Measurements from ENCODE around the gene SLC22A16.

DNA sequence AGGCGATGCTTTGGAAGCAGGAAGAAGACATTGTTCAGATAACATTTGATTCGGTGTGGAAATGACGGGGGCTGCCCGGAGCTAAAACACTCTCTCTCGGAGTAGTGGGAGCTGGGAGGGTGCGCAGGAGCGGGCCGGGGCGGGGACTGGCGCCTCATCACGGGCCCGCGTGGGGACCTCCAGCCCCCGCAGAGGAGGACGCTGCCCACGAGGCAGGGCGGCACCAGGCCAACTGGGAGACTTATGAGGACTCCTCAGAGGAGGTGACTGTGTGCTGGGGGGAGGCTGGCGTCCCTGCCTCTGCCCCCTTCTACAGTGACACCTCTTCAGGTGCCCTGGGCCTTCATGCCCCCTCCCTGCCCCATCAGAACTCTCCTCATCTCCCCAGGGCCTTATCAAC lies 76.2 kb downstream of the SLC22A16 start:
- TF ChIP-seq, protein P1, sequence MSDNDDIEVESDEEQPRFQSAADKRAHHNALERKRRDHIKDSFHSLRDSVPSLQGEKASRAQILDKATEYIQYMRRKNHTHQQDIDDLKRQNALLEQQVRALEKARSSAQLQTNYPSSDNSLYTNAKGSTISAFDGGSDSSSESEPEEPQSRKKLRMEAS (CRISPR knock-in tag; IDR thresholded peaks at IDR 0.05) = no peak
- TF ChIP-seq, protein P2, sequence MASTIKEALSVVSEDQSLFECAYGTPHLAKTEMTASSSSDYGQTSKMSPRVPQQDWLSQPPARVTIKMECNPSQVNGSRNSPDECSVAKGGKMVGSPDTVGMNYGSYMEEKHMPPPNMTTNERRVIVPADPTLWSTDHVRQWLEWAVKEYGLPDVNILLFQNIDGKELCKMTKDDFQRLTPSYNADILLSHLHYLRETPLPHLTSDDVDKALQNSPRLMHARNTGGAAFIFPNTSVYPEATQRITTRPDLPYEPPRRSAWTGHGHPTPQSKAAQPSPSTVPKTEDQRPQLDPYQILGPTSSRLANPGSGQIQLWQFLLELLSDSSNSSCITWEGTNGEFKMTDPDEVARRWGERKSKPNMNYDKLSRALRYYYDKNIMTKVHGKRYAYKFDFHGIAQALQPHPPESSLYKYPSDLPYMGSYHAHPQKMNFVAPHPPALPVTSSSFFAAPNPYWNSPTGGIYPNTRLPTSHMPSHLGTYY (CRISPR knock-in tag; IDR thresholded peaks at IDR 0.05) = no peak
- TF ChIP-seq, protein P3, sequence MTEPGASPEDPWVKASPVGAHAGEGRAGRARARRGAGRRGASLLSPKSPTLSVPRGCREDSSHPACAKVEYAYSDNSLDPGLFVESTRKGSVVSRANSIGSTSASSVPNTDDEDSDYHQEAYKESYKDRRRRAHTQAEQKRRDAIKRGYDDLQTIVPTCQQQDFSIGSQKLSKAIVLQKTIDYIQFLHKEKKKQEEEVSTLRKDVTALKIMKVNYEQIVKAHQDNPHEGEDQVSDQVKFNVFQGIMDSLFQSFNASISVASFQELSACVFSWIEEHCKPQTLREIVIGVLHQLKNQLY (CRISPR knock-in tag; IDR thresholded peaks at IDR 0.05) = no peak
- TF ChIP-seq, protein P4, sequence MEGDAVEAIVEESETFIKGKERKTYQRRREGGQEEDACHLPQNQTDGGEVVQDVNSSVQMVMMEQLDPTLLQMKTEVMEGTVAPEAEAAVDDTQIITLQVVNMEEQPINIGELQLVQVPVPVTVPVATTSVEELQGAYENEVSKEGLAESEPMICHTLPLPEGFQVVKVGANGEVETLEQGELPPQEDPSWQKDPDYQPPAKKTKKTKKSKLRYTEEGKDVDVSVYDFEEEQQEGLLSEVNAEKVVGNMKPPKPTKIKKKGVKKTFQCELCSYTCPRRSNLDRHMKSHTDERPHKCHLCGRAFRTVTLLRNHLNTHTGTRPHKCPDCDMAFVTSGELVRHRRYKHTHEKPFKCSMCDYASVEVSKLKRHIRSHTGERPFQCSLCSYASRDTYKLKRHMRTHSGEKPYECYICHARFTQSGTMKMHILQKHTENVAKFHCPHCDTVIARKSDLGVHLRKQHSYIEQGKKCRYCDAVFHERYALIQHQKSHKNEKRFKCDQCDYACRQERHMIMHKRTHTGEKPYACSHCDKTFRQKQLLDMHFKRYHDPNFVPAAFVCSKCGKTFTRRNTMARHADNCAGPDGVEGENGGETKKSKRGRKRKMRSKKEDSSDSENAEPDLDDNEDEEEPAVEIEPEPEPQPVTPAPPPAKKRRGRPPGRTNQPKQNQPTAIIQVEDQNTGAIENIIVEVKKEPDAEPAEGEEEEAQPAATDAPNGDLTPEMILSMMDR (IDR thresholded peaks at IDR 0.05) = no peak
- no peak for TF ChIP-seq TCF7 (CRISPR knock-in tag; IDR thresholded peaks at IDR 0.05; ENCODE audit: low read depth)
- TF ChIP-seq JUN (CRISPR knock-in tag; IDR thresholded peaks at IDR 0.05) = no peak
- TF ChIP-seq ZNF416 (CRISPR knock-in tag; IDR thresholded peaks at IDR 0.05) = no peak
- TF ChIP-seq ZNF396 (CRISPR knock-in tag; IDR thresholded peaks at IDR 0.05; ENCODE audit: borderline replicate concordance) = no peak
- TF ChIP-seq, protein P5, sequence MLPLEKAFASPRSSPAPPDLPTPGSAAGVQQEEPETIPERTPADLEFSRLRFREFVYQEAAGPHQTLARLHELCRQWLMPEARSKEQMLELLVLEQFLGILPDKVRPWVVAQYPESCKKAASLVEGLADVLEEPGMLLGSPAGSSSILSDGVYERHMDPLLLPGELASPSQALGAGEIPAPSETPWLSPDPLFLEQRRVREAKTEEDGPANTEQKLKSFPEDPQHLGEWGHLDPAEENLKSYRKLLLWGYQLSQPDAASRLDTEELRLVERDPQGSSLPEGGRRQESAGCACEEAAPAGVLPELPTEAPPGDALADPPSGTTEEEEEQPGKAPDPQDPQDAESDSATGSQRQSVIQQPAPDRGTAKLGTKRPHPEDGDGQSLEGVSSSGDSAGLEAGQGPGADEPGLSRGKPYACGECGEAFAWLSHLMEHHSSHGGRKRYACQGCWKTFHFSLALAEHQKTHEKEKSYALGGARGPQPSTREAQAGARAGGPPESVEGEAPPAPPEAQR (CRISPR knock-in tag; IDR thresholded peaks at IDR 0.05) = no peak
- no peak for TF ChIP-seq ZNF232 (CRISPR knock-in tag; IDR thresholded peaks at IDR 0.05)
- TF ChIP-seq, protein P6, sequence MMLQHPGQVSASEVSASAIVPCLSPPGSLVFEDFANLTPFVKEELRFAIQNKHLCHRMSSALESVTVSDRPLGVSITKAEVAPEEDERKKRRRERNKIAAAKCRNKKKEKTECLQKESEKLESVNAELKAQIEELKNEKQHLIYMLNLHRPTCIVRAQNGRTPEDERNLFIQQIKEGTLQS (CRISPR knock-in tag; conservative IDR thresholded peaks at IDR 0.05) = no peak
